Measurements from ENCODE around the gene INTS14.

The INTS14 gene

GRCh38 chr15:65610871-65611718 lies at the start of gene INTS14:
Gene INTS14, minus strand, starts transcription at chr15:65611131. Its CDS starts 3,751 bp downstream, at chr15:65607380.
- DNase-seq = peak; percentile 93

DNA sequence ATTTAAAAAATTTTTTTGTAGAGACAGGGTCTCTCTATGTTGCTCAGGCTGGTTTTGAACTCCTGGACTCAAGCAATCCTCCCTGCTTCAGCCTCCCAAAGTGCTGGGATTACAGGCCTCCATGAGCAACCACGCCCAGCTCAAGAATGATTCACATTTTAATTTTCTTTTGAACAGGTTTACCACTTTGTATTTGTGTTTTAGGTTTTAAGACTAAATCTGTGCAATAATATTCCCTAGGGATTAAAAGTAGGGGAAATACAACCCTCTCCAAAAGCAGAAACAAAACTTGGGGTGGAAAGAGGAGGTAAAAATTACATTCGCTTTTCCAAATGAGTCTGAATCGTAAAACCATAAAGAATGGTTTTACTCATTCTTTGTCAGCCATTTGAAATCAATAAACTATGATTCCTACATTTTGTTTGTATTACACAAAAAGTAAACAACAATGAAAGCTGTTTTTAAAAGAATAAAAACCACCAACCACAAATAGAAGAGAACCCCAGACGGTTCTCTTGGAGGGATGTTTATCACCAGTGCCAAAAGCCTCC lies 48.6 kb upstream of the INTS14 start:
- no peak for DNase-seq

GRCh38 chr15:65655457-65655856 lies 44.5 kb upstream of the INTS14 start:
- no peak for DNase-seq

DNA sequence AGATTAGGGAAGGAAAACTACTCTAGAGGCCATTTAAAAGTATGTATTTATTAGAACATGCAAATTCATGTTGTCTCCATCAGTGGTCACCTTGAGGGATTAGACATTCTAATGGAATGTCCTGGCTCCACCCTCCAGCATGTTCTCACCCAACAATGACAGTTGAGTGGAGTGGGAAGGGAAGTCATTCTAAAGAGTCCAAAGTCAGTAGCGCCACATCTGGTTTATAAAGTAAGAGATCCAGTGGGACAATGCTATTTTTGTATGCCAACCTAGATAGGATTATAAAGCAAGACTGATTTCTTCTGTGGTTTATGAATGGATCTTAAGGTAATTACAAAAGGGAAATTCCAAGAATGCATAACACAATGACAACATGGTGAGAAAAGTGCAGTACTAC lies 44.1 kb upstream of the INTS14 start:
- no peak for DNase-seq

DNA sequence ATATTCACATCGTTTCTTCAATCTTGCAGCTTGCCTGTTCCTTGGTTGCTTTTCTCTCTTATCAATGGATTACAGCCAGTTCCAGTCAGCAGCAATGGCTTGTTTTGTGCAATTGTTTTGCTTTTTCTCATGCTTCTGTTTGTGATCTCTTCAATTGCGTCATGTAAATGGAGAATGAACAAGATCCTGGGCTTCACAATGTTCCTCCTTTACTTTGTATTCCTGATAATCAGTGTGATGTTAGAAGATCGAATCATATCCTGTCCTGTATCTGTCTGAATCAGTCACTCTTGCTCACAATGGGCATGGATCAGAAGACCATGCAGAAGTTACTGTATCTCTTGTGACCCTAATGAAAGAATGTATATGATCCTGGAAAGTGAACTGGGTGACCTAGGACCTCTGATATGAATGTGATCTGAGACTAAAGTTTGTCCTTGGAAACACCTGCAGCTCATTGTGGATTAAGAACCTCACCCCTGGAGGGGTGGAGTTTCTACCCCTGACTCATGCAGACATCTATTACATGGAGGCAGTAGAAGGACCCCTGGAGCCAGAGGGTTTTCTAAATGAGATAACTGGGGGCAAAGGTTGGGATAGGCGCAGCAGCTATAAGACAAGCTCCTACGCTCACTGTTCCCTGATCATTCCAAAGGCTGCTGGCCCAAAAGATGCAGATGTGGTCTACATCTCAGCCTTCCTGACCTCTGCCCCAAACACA lies 43.0 kb upstream of the INTS14 start:
- no peak for DNase-seq

GRCh38 chr15:65653341-65653740 lies 42.4 kb upstream of the INTS14 start:
- no peak for DNase-seq

DNA sequence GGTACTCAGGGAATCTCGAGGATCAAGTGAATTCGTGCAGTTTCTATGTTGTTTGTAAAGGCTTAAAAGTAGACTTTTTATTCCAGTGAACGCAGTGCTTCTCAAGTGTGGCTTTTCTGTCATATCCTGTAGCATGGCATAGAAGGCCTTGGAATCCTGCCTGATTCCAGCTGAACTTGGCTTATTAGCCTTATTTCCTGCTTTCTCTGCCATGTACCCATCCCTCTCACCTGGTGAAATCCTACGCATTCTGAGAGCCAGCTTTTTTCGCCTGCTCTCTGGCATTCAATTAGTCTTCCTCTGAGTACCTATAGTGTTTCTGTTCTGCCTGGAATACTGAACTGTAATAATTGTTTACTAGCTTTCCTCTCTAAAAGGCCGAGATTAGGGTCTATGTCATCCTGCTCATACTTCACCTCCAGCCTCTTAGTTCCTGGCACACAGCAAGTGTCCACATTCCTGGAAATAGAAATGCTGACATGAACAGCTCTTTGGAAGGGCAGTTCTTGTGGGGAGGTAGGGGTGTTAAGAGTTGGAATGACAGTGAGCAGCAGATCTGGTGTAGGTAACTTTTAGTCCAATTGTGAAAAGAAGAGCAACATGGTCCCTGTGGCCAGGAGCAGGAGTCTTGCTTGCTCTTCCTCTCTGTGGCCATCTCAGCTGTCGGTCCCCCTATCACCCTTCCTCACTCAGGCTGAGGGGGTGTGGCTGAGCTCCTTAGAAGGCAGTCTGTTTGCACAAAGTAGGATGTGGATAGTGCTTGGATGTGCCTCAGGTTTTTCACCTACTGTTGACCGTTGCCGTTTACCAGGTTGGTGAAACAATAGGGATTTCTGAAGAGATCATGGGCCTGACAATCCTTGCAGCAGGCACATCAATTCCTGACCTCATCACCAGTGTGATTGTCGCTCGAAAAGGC lies 41.2 kb upstream of the INTS14 start:
- DNase-seq = no peak

DNA sequence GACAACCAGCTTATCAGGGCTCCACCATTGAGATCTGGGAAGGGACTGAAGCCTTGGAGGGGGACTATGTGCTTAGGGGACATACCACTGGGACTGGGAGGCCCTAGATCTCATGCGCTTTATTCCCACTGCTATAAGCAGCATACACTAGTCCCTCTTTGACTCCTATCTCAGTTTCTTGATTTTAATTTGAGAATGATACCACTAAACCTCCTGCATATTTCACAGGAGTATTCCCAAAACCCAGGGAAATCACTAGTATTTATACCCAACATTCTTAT lies 40.1 kb upstream of the INTS14 start:
- no peak for DNase-seq

DNA sequence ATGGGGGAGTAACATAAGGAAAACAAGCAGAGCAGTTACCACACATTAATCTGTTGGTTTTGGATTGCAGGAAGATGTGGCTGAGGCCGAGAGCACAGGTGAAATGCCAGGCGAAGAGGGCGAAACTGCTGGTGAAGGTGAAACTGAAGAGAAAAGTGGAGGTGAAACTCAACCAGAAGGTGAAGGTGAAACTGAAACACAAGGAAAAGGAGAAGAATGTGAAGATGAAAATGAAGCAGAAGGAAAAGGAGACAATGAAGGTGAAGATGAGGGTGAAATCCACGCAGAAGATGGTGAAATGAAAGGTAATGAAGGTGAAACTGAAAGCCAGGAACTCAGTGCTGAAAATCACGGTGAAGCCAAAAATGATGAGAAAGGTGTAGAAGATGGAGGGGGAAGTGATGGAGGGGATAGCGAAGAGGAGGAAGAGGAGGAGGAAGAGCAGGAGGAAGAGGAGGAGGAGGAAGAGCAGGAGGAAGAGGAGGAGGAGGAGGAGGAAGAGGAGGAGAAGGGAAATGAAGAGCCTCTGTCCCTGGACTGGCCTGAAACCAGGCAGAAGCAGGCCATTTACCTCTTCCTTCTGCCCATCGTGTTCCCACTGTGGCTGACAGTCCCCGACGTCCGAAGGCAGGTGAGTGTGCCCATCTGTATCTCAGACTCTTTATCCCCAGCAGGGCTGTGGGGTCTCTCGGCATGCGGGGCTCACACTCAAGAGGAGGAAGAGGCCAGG lies 39.5 kb upstream of the INTS14 start:
- DNase-seq = no peak

DNA sequence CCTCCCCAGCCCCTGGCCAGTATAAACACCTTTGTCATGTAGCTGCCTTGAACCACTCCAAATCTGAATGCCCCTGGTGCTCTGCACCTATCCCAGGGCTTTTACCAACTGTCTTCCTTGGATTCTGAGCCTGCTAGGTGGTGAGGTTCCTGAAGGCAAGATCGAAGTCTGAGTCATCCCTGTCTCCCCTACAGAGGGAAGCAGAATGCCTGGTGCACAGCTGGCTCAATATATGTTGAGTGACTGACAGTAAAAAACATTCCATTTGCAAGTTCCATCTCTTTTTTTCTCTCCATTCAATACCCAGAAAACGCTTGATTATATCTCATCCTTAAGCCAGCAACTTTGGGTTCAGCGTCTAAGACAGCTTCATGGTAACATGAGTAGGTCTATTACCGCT lies 35.6 kb upstream of the INTS14 start:
- DNase-seq = no peak

- no peak for DNase-seq
Observed at GRCh38 chr15:65645392-65645791, 34.5 kb upstream of the INTS14 start.

- no peak for DNase-seq
Observed at GRCh38 chr15:65644282-65644681, 33.4 kb upstream of the INTS14 start.

- no peak for DNase-seq
Observed at GRCh38 chr15:65642594-65642993, 31.7 kb upstream of the INTS14 start.

- DNase-seq = no peak
Observed at GRCh38 chr15:65641768-65642475, 31.0 kb upstream of the INTS14 start.

DNA sequence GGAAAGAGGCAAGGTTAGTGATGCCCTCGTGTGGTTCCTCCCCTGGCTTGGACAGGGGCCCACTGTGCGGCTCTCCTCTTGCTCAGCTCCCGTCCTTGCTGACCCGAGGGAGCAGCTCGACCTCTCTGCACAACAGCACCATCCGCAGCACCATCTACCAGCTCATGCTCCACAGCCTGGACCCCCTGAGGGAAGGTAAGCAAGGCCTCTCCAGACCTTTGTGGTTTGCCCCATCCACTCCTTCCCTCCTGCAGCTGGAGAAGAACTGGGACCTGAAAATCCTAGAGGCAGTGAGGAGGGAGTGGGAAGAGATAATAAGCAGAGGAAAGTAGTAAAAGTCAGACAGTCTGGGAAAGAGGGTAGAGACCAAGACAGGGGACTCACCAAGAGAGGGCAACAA lies 28.6 kb upstream of the INTS14 start:
- no peak for DNase-seq

- peak; percentile 10 for DNase-seq
Observed at GRCh38 chr15:65638681-65639089, 27.8 kb upstream of the INTS14 start.

GRCh38 chr15:65638109-65638508 lies 27.2 kb upstream of the INTS14 start:
- DNase-seq = no peak

GRCh38 chr15:65634356-65634755 lies 23.4 kb upstream of the INTS14 start:
- no peak for DNase-seq

DNA sequence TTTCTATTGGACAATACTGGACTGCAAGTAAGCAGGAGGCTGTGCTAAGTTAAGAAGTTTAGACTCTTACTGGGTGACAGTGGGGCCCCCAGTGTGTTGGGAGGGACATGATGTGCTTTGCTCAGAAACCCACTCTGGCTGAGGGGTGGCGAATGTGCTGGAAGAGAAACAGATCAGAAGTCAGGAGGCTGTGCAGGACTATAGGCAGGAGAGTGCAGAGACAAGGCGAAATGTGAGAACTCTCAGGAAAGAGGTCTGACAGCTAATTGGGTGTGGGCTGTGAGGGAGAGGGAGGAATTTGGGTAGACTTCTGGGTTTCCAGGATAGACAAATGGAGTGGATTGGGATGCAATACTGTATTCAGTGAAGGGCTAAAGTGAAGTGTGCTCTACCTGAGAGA lies 22.8 kb upstream of the INTS14 start:
- DNase-seq = no peak

DNA sequence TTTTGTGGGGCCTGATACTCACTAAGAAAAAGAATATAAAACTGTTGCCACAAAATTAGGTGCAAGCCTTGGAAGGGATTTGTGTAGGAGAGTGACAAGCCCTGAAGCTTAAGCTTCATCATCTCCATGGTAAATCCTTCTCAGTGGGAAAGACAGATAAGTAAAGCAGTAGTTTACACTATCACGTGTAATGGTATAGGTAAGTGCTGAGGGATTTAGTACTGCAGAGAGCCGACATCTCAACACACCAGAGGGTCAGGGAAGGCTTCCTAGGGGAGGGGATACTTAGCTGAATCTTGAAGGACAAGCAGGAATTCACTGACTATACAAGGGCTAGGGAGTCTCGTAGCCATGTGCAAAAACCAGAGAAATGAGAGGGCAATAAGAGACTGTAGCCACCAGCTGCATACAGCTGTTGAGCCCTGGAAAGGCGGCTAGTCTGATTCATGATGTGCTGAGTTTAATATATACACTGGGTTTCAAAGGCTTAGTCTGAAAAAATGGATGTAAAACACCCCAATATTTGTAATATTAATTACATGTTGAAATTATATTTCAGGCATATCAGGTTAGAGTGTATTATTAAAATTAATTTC lies 21.9 kb upstream of the INTS14 start:
- no peak for DNase-seq

DNA sequence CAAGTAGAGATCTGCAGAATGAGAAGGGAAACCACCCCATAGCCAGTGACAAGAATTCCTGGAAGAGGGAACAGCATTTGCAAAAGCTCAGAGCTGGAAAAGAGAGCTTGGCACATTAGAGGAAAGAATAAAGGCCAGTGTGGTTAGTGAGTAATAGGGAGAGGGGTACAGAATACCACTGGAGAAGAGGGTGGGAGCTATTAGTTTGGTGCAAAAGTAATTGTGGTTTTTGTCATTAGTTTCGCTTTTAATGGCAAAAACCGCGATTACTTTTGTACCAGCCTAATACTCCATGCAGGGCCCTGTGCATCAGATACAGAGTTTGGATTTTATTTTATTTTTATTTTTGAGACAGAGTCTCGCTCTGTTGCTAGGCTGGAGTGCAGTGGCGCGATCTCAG lies 20.6 kb upstream of the INTS14 start:
- no peak for DNase-seq

All from activated CD4-positive, alpha-beta T cell treated with anti-CD3 and anti-CD28 coated beads, Interleukin-2, amount 50 U/mL, for 1 hour (primary cell).